22Rv1 (cell line): ENCODE data around the gene PMM2.

Source experiments
- CTCF ChIP-seq: fragments of 450-650 bp; IDR thresholded peaks from 2 replicates; pipeline ENCODE4 v1.5.1; 2017; ENCODE audit warnings: mild to moderate bottlenecking
- ZFX ChIP-seq: fragments of 450-650 bp; IDR thresholded peaks from 2 replicates; pipeline ENCODE4 v1.6.1; 2017; ENCODE audit warnings: antibody characterized with exemption, borderline replicate concordance

DNA sequence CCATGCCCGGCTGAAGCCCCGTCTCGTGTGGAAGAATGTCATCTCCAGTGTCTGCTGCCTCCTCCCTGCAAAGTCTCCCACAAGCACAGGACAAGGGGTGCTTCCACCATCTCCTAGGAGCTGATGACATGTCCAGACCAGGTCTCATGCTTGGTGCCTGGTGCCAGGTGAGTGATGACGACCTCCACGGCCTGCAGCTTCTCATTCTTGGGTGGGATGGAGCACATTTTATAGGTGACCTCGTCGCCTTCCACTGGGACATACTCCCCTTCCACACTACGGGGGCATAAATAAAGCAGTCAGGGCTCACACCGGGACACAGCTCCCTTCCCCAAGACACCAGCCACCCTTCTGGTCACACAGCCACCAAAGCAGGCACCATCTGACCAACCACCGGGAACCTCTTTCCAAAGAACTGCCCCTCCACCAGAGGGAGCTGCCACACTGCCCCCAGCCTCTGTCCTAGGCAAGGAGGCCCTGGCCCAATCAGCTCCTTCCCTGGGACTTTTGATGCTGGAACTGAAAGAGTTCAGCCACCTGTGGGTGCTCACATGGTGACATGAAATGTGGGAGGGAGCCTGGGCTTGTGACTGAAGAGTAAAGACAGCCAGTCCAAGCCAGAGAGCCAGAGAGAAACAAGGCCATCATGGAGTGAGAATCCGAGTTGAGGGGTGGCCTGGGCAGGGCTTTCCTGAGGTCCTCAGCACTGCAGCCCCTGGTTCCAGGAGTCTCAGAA lies 57.6 kb downstream of the PMM2 start:
- peak; percentile 33 for TF ChIP-seq CTCF
- TF ChIP-seq ZFX = no peak
